ENCODE measurements around the gene PTGIS. TPM values are rescaled to one million over a fixed set of nuclear protein-coding genes. Genes with fewer than 3 reads are reported as not detected.

PTGIS gene
- total and polyA plus RNA-seq, 2 experiments from 2014 or later: 2.1 to 7.8 TPM

GRCh38 chr20:49532285-49532946, 35.5 kb downstream of the PTGIS start:
- Histone ChIP-seq H3K4me1 (ENCODE audit: low read depth) (no peaks in the 10 kb centered on the region), H3K27me3 (no peaks in the 10 kb centered on the region), H3K36me3 (no peaks in the 10 kb centered on the region), H3K9me3 (ENCODE audit: low read depth) (no peaks in the 10 kb centered on the region), H3K27ac (no peak overlapping the region), H3K4me3 (no peak overlapping the region)
- no peak for TF ChIP-seq CTCF (IDR thresholded peaks at IDR 0.05; ENCODE audit: low read depth, low read length)
- no peak for DNase-seq (ENCODE audit: low read depth in 1 of 2, low spot score in 1 of 2)

- DNase-seq (ENCODE audit: low read depth in 1 of 2, low spot score in 1 of 2): no peak
These were observed 38.5 kb downstream of the PTGIS start for GRCh38 chr20:49529470-49529869.

GRCh38 chr20:49526568-49526967, 41.4 kb downstream of the PTGIS start:
- no peaks in the 10 kb centered on the region for H3K4me1 ChIP-seq (ENCODE audit: low read depth)
- no peak for DNase-seq (ENCODE audit: low read depth in 1 of 2, low spot score in 1 of 2)
- no peak overlapping the region for H3K27ac ChIP-seq
- no peaks in the 10 kb centered on the region for H3K27me3 ChIP-seq
- no peak overlapping the region for H3K4me3 ChIP-seq
- no peaks in the 10 kb centered on the region for H3K9me3 ChIP-seq (ENCODE audit: low read depth)
- no peak for TF ChIP-seq CTCF (IDR thresholded peaks at IDR 0.05; ENCODE audit: low read depth, low read length)
- no peaks in the 10 kb centered on the region for H3K36me3 ChIP-seq

More at GRCh38 chr20:49529470-49529869, 38.5 kb downstream of the PTGIS start:
- H3K27me3 ChIP-seq: no peaks in the 10 kb centered on the region
- H3K4me3 ChIP-seq: no peak overlapping the region
- H3K27ac ChIP-seq: no peak overlapping the region
- H3K9me3 ChIP-seq (ENCODE audit: low read depth): no peaks in the 10 kb centered on the region
- H3K36me3 ChIP-seq: no peaks in the 10 kb centered on the region
- no peak for TF ChIP-seq CTCF (IDR thresholded peaks at IDR 0.05; ENCODE audit: low read depth, low read length)
- no peaks in the 10 kb centered on the region for H3K4me1 ChIP-seq (ENCODE audit: low read depth)

DNA sequence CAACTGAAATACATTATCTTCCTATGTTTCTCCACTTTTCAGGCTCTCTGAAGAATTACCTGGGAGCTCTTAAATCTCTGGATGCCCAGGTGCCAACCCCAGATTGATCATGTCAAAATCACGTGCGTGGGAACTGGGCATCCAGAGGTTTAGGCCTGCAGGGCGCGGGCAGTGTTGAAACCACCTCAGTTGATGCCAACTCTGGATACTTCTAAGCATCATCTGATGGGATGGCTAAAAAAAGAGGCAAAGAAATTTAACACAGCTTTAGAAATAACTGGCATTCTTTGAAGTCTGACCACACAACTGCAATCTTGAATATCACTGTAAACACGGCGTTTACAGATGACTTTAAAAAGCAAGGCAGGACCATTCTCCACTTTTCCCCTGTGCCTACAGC, 41.9 kb downstream of the PTGIS start:
- DNase-seq (ENCODE audit: low read depth in 1 of 2, low spot score in 1 of 2): no peak
- TF ChIP-seq CTCF (IDR thresholded peaks at IDR 0.05; ENCODE audit: low read depth, low read length): no peak
- no peak overlapping the region for H3K27ac ChIP-seq

GRCh38 chr20:49523767-49524360, 44.1 kb downstream of the PTGIS start:
- DNase-seq (ENCODE audit: low read depth in 1 of 2, low spot score in 1 of 2): no peak
- Histone ChIP-seq H3K27me3 (no peaks in the 10 kb centered on the region), H3K9me3 (ENCODE audit: low read depth) (no peaks in the 10 kb centered on the region), H3K4me3 (no peak overlapping the region), H3K4me1 (ENCODE audit: low read depth) (no peaks in the 10 kb centered on the region), H3K27ac (no peak overlapping the region), H3K36me3 (no peaks in the 10 kb centered on the region)
- TF ChIP-seq CTCF (IDR thresholded peaks at IDR 0.05; ENCODE audit: low read depth, low read length): no peak

More for the DNA sequence above, 41.9 kb downstream of the PTGIS start:
- no peaks in the 10 kb centered on the region for H3K9me3 ChIP-seq (ENCODE audit: low read depth)
- H3K4me1 ChIP-seq (ENCODE audit: low read depth): no peaks in the 10 kb centered on the region
- no peaks in the 10 kb centered on the region for H3K27me3 ChIP-seq
- H3K4me3 ChIP-seq: no peak overlapping the region
- no peaks in the 10 kb centered on the region for H3K36me3 ChIP-seq
